ENCODE results near the gene TUT4.

DNA sequence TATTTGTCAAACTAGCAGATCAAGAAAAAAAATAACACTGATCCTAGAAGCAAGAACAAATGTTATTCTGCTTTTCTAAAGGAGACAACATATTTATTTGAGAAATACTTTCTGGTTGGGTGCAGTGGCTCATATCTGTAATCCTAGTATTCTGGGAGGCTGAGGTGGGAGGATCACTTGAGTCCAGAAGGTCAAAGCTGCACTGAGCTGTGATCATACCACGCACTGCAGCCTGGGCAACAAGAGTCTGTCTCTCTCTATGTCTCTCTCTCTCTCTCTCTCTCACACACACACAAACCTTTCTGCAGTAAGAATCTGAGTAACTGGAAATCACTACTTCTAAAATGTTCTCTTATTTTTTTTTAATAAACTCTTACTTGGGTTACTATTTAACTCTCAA is 117.2 kb downstream of the TUT4 start:
- TF ChIP-seq POLR2AphosphoS5 (IDR thresholded peaks at IDR 0.05; ENCODE audit: low read depth, low read length) (no peak), TCF7L2 (IDR thresholded peaks at IDR 0.05; ENCODE audit: low read depth, low read length) (no peak)
- TF ChIP-seq, protein P1, sequence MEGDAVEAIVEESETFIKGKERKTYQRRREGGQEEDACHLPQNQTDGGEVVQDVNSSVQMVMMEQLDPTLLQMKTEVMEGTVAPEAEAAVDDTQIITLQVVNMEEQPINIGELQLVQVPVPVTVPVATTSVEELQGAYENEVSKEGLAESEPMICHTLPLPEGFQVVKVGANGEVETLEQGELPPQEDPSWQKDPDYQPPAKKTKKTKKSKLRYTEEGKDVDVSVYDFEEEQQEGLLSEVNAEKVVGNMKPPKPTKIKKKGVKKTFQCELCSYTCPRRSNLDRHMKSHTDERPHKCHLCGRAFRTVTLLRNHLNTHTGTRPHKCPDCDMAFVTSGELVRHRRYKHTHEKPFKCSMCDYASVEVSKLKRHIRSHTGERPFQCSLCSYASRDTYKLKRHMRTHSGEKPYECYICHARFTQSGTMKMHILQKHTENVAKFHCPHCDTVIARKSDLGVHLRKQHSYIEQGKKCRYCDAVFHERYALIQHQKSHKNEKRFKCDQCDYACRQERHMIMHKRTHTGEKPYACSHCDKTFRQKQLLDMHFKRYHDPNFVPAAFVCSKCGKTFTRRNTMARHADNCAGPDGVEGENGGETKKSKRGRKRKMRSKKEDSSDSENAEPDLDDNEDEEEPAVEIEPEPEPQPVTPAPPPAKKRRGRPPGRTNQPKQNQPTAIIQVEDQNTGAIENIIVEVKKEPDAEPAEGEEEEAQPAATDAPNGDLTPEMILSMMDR (IDR thresholded peaks at IDR 0.05) = no peak
- TF ChIP-seq, protein P2, sequence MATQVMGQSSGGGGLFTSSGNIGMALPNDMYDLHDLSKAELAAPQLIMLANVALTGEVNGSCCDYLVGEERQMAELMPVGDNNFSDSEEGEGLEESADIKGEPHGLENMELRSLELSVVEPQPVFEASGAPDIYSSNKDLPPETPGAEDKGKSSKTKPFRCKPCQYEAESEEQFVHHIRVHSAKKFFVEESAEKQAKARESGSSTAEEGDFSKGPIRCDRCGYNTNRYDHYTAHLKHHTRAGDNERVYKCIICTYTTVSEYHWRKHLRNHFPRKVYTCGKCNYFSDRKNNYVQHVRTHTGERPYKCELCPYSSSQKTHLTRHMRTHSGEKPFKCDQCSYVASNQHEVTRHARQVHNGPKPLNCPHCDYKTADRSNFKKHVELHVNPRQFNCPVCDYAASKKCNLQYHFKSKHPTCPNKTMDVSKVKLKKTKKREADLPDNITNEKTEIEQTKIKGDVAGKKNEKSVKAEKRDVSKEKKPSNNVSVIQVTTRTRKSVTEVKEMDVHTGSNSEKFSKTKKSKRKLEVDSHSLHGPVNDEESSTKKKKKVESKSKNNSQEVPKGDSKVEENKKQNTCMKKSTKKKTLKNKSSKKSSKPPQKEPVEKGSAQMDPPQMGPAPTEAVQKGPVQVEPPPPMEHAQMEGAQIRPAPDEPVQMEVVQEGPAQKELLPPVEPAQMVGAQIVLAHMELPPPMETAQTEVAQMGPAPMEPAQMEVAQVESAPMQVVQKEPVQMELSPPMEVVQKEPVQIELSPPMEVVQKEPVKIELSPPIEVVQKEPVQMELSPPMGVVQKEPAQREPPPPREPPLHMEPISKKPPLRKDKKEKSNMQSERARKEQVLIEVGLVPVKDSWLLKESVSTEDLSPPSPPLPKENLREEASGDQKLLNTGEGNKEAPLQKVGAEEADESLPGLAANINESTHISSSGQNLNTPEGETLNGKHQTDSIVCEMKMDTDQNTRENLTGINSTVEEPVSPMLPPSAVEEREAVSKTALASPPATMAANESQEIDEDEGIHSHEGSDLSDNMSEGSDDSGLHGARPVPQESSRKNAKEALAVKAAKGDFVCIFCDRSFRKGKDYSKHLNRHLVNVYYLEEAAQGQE (IDR thresholded peaks at IDR 0.05; ENCODE audit: insufficient read depth in 1 of 2, low read depth in 2 of 2, low read length in 1 of 2) = no peak

Measured in Panc1 (cell line).